GM06990 (cell line): Measurements from ENCODE around the gene AIDA.

Experiments
- DNase-seq: peaks from one replicate; pipeline ENCODE4 v3.0.0-alpha.2; 2011; ENCODE audit not compliant: insufficient read length; ENCODE audit errors: extremely low read depth
- H3K27me3 ChIP-seq: replicated peaks from 2 replicates; pipeline ENCODE4 v1.6.0; 2011; ENCODE audit warnings: low read length; ENCODE audit not compliant: control insufficient read depth, insufficient read depth
- H3K36me3 ChIP-seq: 2 replicates; pipeline ENCODE4 v1.5.1; 2011; ENCODE audit warnings: low read length; ENCODE audit not compliant: control insufficient read depth, insufficient read depth
- H3K4me3 ChIP-seq: replicated peaks from 2 replicates; pipeline ENCODE4 v1.5.1; 2011; ENCODE audit warnings: low read depth, mild to moderate bottlenecking, control low read depth, low read length
- CTCF ChIP-seq: IDR thresholded peaks from 2 replicates; pipeline ENCODE4 v1.5.1; 2011; ENCODE audit warnings: low read length, control low read depth, mild to moderate bottlenecking, inconsistent platforms; ENCODE audit not compliant: insufficient read depth, poor library complexity, severe bottlenecking

Gene AIDA

GRCh38 chr1:222736972-222737371, 24.7 kb upstream of the AIDA start, which contains the start of gene FAM177B:
Gene FAM177B, plus strand, starts transcription at chr1:222737202. Its CDS starts 9,344 bp downstream, at chr1:222746546.
- DNase-seq: no peak
- no peaks in the 10 kb centered on the region for H3K27me3 ChIP-seq
- no peak within 1 kb of the TSS for H3K4me3 ChIP-seq
- no peak for TF ChIP-seq CTCF
- no peaks in the 10 kb centered on the region; the same call in 1 of the 2 replicates for H3K36me3 ChIP-seq

- Histone ChIP-seq H3K27me3 (no peaks in the 10 kb centered on the region), H3K36me3 (no peaks in the 10 kb centered on the region; the same call in 1 of the 2 replicates), H3K4me3 (no peak overlapping the region)
- DNase-seq: no peak
- TF ChIP-seq CTCF: no peak
These were observed 24.2 kb upstream of the AIDA start for GRCh38 chr1:222736470-222736869.

GRCh38 chr1:222734740-222735139, 22.4 kb upstream of the AIDA start:
- Histone ChIP-seq H3K27me3 (no peaks in the 10 kb centered on the region), H3K4me3 (no peak overlapping the region), H3K36me3 (no peaks in the 10 kb centered on the region; the same call in 1 of the 2 replicates)
- TF ChIP-seq CTCF: no peak
- no peak for DNase-seq

- H3K36me3 ChIP-seq: peaks cover 2% of the 10 kb centered on the region
- no peaks in the 10 kb centered on the region for H3K27me3 ChIP-seq
- no peak for TF ChIP-seq CTCF
- H3K4me3 ChIP-seq: no peak overlapping the region
- DNase-seq: peak; percentile 57
These were observed 20.2 kb upstream of the AIDA start for GRCh38 chr1:222732216-222733159.

GRCh38 chr1:222730866-222731265, 18.6 kb upstream of the AIDA start:
- DNase-seq: no peak
- peaks cover 2% of the 10 kb centered on the region for H3K36me3 ChIP-seq
- H3K4me3 ChIP-seq: no peak overlapping the region
- no peak for TF ChIP-seq CTCF
- H3K27me3 ChIP-seq: no peaks in the 10 kb centered on the region

- DNase-seq: no peak
- peaks cover 5% of the 10 kb centered on the region for H3K36me3 ChIP-seq
- TF ChIP-seq CTCF: no peak
- H3K4me3 ChIP-seq: no peak overlapping the region
- no peaks in the 10 kb centered on the region for H3K27me3 ChIP-seq
These were observed 16.5 kb upstream of the AIDA start for GRCh38 chr1:222728746-222729145.
